GM12878 (cell line): ENCODE results near the gene UQCRH.
"Not testable (repeated sequence)": the region's sequence is repeated elsewhere in the genome, so short reads cannot be mapped to it uniquely, and the experiment has no call there.

Experiments
- CBX3 ChIP-seq: fragments of 200-600 bp; sonication (generic); IDR thresholded peaks from 2 replicates; pipeline ENCODE4 v1.6.1; 2016; ENCODE audit warnings: low read depth, borderline replicate concordance
- CHD1 ChIP-seq: IDR thresholded peaks from 2 replicates; pipeline ENCODE4 v1.6.1; 2012; ENCODE audit warnings: low read depth, low read length, improper control_type of control experiment
- CTCF ChIP-seq, 3 experiments: IDR thresholded peaks in 2 of 3; conservative IDR thresholded peaks in 1 of 3; 2 replicates each; pipeline ENCODE4 v1.5.1; 2011; ENCODE audit warnings: low read depth in 3 of 3, low read length in 3 of 3, mild to moderate bottlenecking in 3 of 3, control low read depth in 2 of 3, moderate library complexity in 2 of 3, inconsistent platforms in 1 of 3, mixed read lengths in 1 of 3; ENCODE audit not compliant: control insufficient read depth in 2 of 3, insufficient read depth in 1 of 3; ENCODE audit errors: extremely low read depth in 1 of 3
- NKRF ChIP-seq: fragments of 450-650 bp; conservative IDR thresholded peaks from 2 replicates; pipeline ENCODE4 v1.6.1; 2017; ENCODE audit warnings: mild to moderate bottlenecking, moderate library complexity
- POU2F2 ChIP-seq: IDR thresholded peaks from 3 replicates; pipeline ENCODE4 v1.6.1; 2011; ENCODE audit warnings: low read depth, mild to moderate bottlenecking, low read length, borderline replicate concordance

- TF ChIP-seq NKRF; POU2F2; CBX3; CHD1; CTCF (IDR thresholded peaks at IDR 0.05 in 2 of 3, conservative IDR thresholded peaks at IDR 0.05 in 1 of 3; ENCODE audit: control insufficient read depth in 2 of 3, extremely low read depth in 1 of 3, insufficient read depth in 1 of 3, low read depth in 3 of 3, low read length in 3 of 3): not testable (repeated sequence)
These were observed 26.9 kb downstream of the UQCRH start for GRCh38 chr1:46330381-46330780.
